ENCODE measurements around the gene CA10.

- TF ChIP-seq CTCF (conservative IDR thresholded peaks at IDR 0.05; ENCODE audit: low read depth in 2 of 2) = peak; percentile 51 to 63
- no peak for TF ChIP-seq REST (IDR thresholded peaks at IDR 0.05; ENCODE audit: unreplicated experiment)
- no peak for TF ChIP-seq EZH2 (IDR thresholded peaks at IDR 0.05; ENCODE audit: low read depth, unreplicated experiment)
- no peak for TF ChIP-seq POLR2AphosphoS5 (IDR thresholded peaks at IDR 0.05; ENCODE audit: low read depth)
- no peak for TF ChIP-seq STAT1 (IDR thresholded peaks at IDR 0.05; ENCODE audit: unreplicated experiment)
- no peak for TF ChIP-seq ETS1 (IDR thresholded peaks at IDR 0.05)
- no peak for TF ChIP-seq CREB1 (CRISPR knock-in tag; IDR thresholded peaks at IDR 0.05; ENCODE audit: low read depth)
- TF ChIP-seq JUNB (IDR thresholded peaks at IDR 0.05; ENCODE audit: unreplicated experiment) = no peak
- TF ChIP-seq EZH2phosphoT487 (IDR thresholded peaks at IDR 0.05; ENCODE audit: unreplicated experiment) = no peak
- TF ChIP-seq NANOG (IDR thresholded peaks at IDR 0.05; ENCODE audit: borderline replicate concordance) = no peak
- TF ChIP-seq ZNF331 (CRISPR knock-in tag; IDR thresholded peaks at IDR 0.05; ENCODE audit: low read depth) = no peak
These were observed 446.9 kb downstream of the CA10 start for GRCh38 chr17:51711581-51711980.

Measured in GM23338 (cell line).